Hepatocyte (in vitro differentiated cells): ENCODE data around the gene PRSS48.

ENCODE experiments used
- EZH2 ChIP-seq: fragments of 200-600 bp; sonication (generic); IDR thresholded peaks from 2 replicates; pipeline ENCODE4 v1.6.1; 2016; ENCODE audit warnings: antibody characterized with exemption, mild to moderate bottlenecking, borderline replicate concordance
- EZH2phosphoT487 ChIP-seq: fragments of 200-600 bp; sonication (generic); IDR thresholded peaks from one replicate; pipeline ENCODE4 v1.6.1; 2018; ENCODE audit warnings: antibody characterized with exemption, mild to moderate bottlenecking, low read depth, moderate library complexity; ENCODE audit not compliant: unreplicated experiment, severe bottlenecking
- TF ChIP-seq, protein P1 (sequence below): fragments of 200-600 bp; sonication (generic); IDR thresholded peaks from 2 replicates; pipeline ENCODE4 v1.5.1; 2016; ENCODE audit warnings: antibody characterized with exemption, mild to moderate bottlenecking; ENCODE audit not compliant: poor library complexity

DNA sequence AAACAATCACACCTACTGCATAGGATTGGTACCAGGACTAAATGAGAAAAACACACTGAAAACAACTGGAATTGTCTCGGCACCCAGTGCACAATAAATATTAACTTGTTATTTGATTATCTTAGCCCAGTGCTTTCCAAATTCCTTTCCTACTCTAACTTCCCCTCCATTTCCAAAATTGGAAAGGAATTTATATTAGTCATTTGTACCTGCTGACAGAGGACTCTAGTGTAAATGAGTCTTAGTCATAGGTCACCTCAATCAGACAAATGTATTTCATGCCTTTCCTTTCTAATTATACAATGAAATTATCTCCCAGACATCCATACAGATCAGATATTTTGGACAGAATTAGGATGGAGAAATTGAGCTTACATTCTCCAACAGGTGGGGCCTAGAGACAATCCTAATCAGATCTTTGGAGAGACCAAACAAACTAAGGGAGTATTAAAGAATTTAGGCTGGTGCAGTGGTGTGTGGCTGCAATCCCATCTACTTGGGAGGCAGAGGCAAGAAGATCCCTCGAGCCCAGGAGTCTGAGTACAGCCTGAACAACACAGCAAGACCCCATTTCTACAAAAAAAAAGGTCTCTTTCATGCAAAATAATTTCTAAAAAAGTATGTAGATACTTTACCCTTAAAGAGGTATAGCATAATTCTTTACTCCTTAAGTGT lies 38.4 kb downstream of the PRSS48 start:
- no peak for TF ChIP-seq EZH2phosphoT487
- TF ChIP-seq, protein P1, sequence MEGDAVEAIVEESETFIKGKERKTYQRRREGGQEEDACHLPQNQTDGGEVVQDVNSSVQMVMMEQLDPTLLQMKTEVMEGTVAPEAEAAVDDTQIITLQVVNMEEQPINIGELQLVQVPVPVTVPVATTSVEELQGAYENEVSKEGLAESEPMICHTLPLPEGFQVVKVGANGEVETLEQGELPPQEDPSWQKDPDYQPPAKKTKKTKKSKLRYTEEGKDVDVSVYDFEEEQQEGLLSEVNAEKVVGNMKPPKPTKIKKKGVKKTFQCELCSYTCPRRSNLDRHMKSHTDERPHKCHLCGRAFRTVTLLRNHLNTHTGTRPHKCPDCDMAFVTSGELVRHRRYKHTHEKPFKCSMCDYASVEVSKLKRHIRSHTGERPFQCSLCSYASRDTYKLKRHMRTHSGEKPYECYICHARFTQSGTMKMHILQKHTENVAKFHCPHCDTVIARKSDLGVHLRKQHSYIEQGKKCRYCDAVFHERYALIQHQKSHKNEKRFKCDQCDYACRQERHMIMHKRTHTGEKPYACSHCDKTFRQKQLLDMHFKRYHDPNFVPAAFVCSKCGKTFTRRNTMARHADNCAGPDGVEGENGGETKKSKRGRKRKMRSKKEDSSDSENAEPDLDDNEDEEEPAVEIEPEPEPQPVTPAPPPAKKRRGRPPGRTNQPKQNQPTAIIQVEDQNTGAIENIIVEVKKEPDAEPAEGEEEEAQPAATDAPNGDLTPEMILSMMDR = no peak
- no peak for TF ChIP-seq EZH2
